Aorta (tissue), 5 donors: ENCODE data around the gene PIK3C2B. TPM values are rescaled to one million over a fixed set of nuclear protein-coding genes. Genes with fewer than 3 reads are reported as not detected.

Source experiments
- ATAC-seq: fragments of 200-7000 bp; cut with Tn5 transposase; one replicate; pipeline ENCODE4 v1.9.1; 2022; ENCODE audit warnings: moderate library complexity; ENCODE audit not compliant: low FRiP score
- DNase-seq, 2 donors: peaks; one replicate each; pipeline ENCODE4 v3.0.0-alpha.2; 2020
- H3K27ac ChIP-seq, 2 donors: one replicate each; pipeline ENCODE4 v1.5.1; 2013; ENCODE audit warnings: low read length in 2 of 2, mild to moderate bottlenecking in 2 of 2, moderate library complexity in 2 of 2, control low read depth in 1 of 2, inconsistent platforms in 1 of 2, low read depth in 1 of 2
- H3K27me3 ChIP-seq, 2 donors: one replicate each; pipeline ENCODE4 v1.6.1; 2013; ENCODE audit warnings: control low read depth in 1 of 2, low read length in 1 of 2, mild to moderate bottlenecking in 1 of 2, moderate library complexity in 1 of 2; ENCODE audit not compliant: insufficient read depth in 2 of 2, control insufficient read depth in 1 of 2
- H3K36me3 ChIP-seq, 2 donors: one replicate each; pipeline ENCODE4 v1.6.1; 2013; ENCODE audit warnings: control low read depth in 1 of 2, low read length in 1 of 2, mild to moderate bottlenecking in 1 of 2; ENCODE audit not compliant: insufficient read depth in 2 of 2, control insufficient read depth in 1 of 2
- H3K4me1 ChIP-seq, 2 donors: one replicate each; pipeline ENCODE4 v1.6.1; 2013; ENCODE audit warnings: low read length in 2 of 2, control low read depth in 1 of 2, mild to moderate bottlenecking in 1 of 2, moderate library complexity in 1 of 2; ENCODE audit not compliant: insufficient read depth in 2 of 2, control insufficient read depth in 1 of 2
- H3K4me3 ChIP-seq, 2 donors: one replicate each; pipeline ENCODE4 v1.5.1; 2013; ENCODE audit warnings: low read length in 2 of 2, control low read depth in 1 of 2, mild to moderate bottlenecking in 1 of 2
- H3K9me3 ChIP-seq: one replicate; pipeline ENCODE4 v1.6.1; 2013; ENCODE audit warnings: mild to moderate bottlenecking, low read length; ENCODE audit not compliant: control insufficient read depth
- WGBS, 2 donors: extraction: QIAGEN DNeasy Blood & Tissue Kit; methylation state at CpG; one replicate each; pipeline ENCODE4 v1.1.7; 2013; 5-methylcytosine and 5-hydroxymethylcytosine counted together
- intact Hi-C, 2 donors: fragments of 100-400 bp; cut with DNase I; formaldehyde crosslinking; loops; one replicate each; pipeline versions ENCODE4 v1.14.2 to v1.15.0; 2022
- polyA plus RNA-seq, 2 donors: library from polyadenylated mRNA; stranded (reverse); fragments of 200-250 nt; gene quantifications; one replicate each; pipeline ENCODE4 v1.2.3, GENCODE V29; 2013
- total RNA-seq, 2 donors: library from RNA; stranded (reverse); fragmentation: NEBNext Ultra II Directional; extraction: Animal tissue kit (Norgen Biotek cat#: 25700); gene quantifications; one replicate each; pipeline ENCODE4 v1.2.1, GENCODE V29; 2021
- donor health status: healthy with polysubstance abuse.
- donor health status: Bipolar disorder and iron deficiency.
- donor health status: DM: no; HTN: no; CAD: no.
- donor health status: DM: no; HTN: no; CAD: no.
- donor health status: DM: yes; HTN: yes; CAD: no.

The PIK3C2B gene
- total and polyA plus RNA-seq, 4 donors, result 9.3 to 87.5 (median 26.8) TPM

GRCh38 chr1:204462229-204462561 is 32.4 kb downstream of the PIK3C2B start:
- DNase-seq (no peak), ATAC-seq (no peak)
- Histone ChIP-seq H3K4me3 (no peak overlapping the region), H3K36me3 (peaks cover 0 to 6% of the 10 kb centered on the region in 2 donors), H3K27me3 (no peaks in the 10 kb centered on the region), H3K27ac (no peak overlapping the region), H3K9me3 (no peaks in the 10 kb centered on the region), H3K4me1 (peaks cover 0 to 7% of the 10 kb centered on the region in 2 donors)
- 67 to 77% methylated on average over 4 of the region's 4 CpGs for WGBS, 2 donors
- intact Hi-C loops, result no loop called here

GRCh38 chr1:204461331-204462228 is 33.0 kb downstream of the PIK3C2B start:
- no peak overlapping the region for H3K4me3 ChIP-seq
- peaks cover 0 to 6% of the 10 kb centered on the region in 2 donors for H3K36me3 ChIP-seq
- peaks cover 0 to 7% of the 10 kb centered on the region in 2 donors for H3K4me1 ChIP-seq
- H3K27me3 ChIP-seq, result no peaks in the 10 kb centered on the region
- ATAC-seq, result no peak
- no peak overlapping the region for H3K27ac ChIP-seq
- WGBS, 2 donors, result 62 to 68% methylated on average over 11 of the region's 11 CpGs
- H3K9me3 ChIP-seq, result no peaks in the 10 kb centered on the region
- intact Hi-C loops, result no loop called here
- no peak for DNase-seq

- peaks cover 0 to 7% of the 10 kb centered on the region in 2 donors for H3K4me1 ChIP-seq
- intact Hi-C loops, result no loop called here
- no peaks in the 10 kb centered on the region for H3K9me3 ChIP-seq
- H3K27ac ChIP-seq, result no peak overlapping the region
- DNase-seq (no peak), ATAC-seq (no peak)
- WGBS, 2 donors, result 93 to 94% methylated on average over 8 of the region's 8 CpGs
- H3K36me3 ChIP-seq, result peaks cover 0 to 8% of the 10 kb centered on the region in 2 donors
- H3K4me3 ChIP-seq, result no peak overlapping the region
- no peaks in the 10 kb centered on the region for H3K27me3 ChIP-seq
Observed at GRCh38 chr1:204460346-204460745, 34.3 kb downstream of the PIK3C2B start.

GRCh38 chr1:204459706-204460105 is 34.9 kb downstream of the PIK3C2B start:
- ATAC-seq, result no peak
- H3K4me1 ChIP-seq, result peaks cover 0 to 7% of the 10 kb centered on the region in 2 donors
- no peak for DNase-seq
- H3K4me3 ChIP-seq, result no peak overlapping the region
- 72 to 76% methylated on average over 4 of the region's 4 CpGs for WGBS, 2 donors
- intact Hi-C loops, result no loop called here
- H3K36me3 ChIP-seq, result peaks cover 0 to 8% of the 10 kb centered on the region in 2 donors
- H3K9me3 ChIP-seq, result no peaks in the 10 kb centered on the region
- H3K27me3 ChIP-seq, result no peaks in the 10 kb centered on the region
- H3K27ac ChIP-seq, result no peak overlapping the region

- Histone ChIP-seq H3K4me3 (no peak overlapping the region), H3K27ac (no peak overlapping the region), H3K4me1 (no peaks in the 10 kb centered on the region), H3K36me3 (peaks cover 0 to 8% of the 10 kb centered on the region in 2 donors), H3K9me3 (no peaks in the 10 kb centered on the region), H3K27me3 (no peaks in the 10 kb centered on the region)
- intact Hi-C loops, result no loop called here
- DNase-seq (no peak), ATAC-seq (no peak)
- 76 to 78% methylated on average over 5 of the region's 5 CpGs for WGBS, 2 donors
Observed at GRCh38 chr1:204457666-204458065, 36.9 kb downstream of the PIK3C2B start.

- DNase-seq (no peak), ATAC-seq (peak; percentile 34)
- Histone ChIP-seq H3K4me3 (no peak overlapping the region), H3K27me3 (no peaks in the 10 kb centered on the region), H3K4me1 (no peaks in the 10 kb centered on the region), H3K9me3 (no peaks in the 10 kb centered on the region), H3K36me3 (peaks cover 0 to 6% of the 10 kb centered on the region in 2 donors), H3K27ac (no peak overlapping the region)
- intact Hi-C loops, result no loop called here
- 48 to 55% methylated on average over 9 to 11 of the region's 11 CpGs for WGBS, 2 donors
Observed at GRCh38 chr1:204456826-204457442, 37.7 kb downstream of the PIK3C2B start.

GRCh38 chr1:204455831-204456145 is 38.8 kb downstream of the PIK3C2B start:
- H3K27me3 ChIP-seq, result no peaks in the 10 kb centered on the region
- H3K36me3 ChIP-seq, result peaks cover 0 to 6% of the 10 kb centered on the region in 2 donors
- H3K9me3 ChIP-seq, result no peaks in the 10 kb centered on the region
- WGBS, 2 donors, result 90 to 92% methylated on average over 9 of the region's 9 CpGs
- no peak for ATAC-seq
- no peak overlapping the region for H3K4me3 ChIP-seq
- H3K27ac ChIP-seq, result no peak overlapping the region
- intact Hi-C loops, result no loop called here
- peak in 1 of 2 donors; percentile 77 for DNase-seq
- no peaks in the 10 kb centered on the region for H3K4me1 ChIP-seq

- intact Hi-C loops, result no loop called here
- Histone ChIP-seq H3K9me3 (no peaks in the 10 kb centered on the region), H3K27ac (no peak overlapping the region), H3K36me3 (peaks cover 0 to 6% of the 10 kb centered on the region in 2 donors), H3K4me1 (no peaks in the 10 kb centered on the region), H3K4me3 (no peak overlapping the region), H3K27me3 (no peaks in the 10 kb centered on the region)
- no peak for DNase-seq
- no peak for ATAC-seq
- 68 to 71% methylated on average over 18 of the region's 18 CpGs for WGBS, 2 donors
Observed at GRCh38 chr1:204455063-204455830, 39.4 kb downstream of the PIK3C2B start.
